ENCODE results near the gene ADRB2.
"Not testable (repeated sequence)": the region's sequence is repeated elsewhere in the genome, so short reads cannot be mapped to it uniquely, and the experiment has no call there.

ADRB2 gene

DNA sequence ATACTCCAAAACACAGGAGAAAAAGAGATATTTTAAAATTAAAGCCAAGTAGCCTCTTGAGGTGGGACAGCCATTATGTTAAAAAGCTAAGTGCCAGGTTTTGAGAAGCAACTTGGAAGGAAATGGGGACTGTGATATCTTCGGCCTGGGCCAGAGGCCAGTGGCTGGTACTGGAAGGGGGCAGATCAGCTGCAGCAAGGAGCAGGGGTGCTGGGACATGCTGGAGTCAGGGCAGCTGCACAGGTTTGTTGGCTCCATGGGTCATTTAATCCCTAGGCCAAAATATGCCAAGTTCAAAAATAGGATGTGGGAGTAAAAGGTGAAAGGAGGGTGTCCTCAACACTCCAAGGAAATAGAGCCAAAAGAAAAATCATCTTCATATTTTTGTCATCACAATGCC lies 30.0 kb downstream of the ADRB2 start:
- no peak for DNase-seq

DNA sequence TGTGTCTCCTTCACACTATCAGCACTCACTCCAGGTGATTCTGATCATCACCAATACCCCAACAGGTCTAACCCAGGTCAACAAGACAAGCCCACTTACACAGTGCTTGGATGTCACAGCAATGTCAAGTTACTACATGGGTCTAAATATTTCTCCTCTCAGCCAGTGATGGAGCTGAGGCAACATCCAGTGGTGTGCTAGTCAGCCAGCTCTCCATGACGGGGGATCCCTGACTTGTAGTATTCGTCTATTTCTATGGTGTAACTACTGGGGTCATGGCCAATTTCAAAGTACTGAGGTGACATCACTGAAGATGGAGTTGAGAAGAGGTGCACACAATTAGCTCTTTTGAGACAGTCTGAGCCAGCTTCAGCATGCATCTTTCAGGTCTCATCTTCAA lies 31.1 kb downstream of the ADRB2 start:
- no peak for DNase-seq

DNA sequence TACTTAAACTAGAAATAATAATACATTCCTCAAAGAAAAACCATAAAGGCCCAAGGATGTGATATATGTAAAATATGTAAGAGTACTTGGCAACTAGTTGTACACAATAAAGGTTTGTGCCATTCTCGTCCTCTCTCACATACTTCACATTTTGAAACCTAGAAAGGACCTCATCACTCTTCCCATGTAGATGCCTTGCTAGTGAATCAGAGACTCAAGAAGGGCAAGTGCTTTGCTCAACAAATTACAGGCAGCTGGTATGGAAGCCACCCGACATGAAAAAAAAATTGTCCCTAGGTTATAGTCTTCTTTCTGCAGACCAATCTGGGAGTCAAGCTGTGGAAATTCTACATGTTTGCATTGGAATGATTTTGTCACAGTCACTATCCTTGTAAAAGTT lies 31.7 kb downstream of the ADRB2 start:
- DNase-seq: no peak

DNA sequence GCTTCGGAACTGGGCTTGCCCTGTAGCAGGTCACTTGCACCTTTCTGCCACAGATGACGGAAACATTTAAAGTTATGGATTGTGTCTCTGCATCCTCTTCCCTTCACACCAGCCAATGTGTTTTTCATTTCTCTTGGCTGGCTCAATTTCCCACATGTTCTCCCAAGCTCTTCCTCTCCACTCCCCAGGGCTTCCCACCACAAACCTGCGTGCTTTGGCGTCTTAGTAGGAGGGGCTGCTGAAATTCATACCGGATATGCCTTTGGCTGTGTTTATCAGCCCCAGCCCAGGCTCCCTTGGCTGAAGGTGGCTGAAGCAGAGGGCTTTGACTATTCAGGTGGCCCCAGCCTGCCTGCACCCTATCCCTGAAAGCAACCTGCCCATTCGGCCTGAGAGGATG lies 32.1 kb downstream of the ADRB2 start:
- DNase-seq: no peak

DNA sequence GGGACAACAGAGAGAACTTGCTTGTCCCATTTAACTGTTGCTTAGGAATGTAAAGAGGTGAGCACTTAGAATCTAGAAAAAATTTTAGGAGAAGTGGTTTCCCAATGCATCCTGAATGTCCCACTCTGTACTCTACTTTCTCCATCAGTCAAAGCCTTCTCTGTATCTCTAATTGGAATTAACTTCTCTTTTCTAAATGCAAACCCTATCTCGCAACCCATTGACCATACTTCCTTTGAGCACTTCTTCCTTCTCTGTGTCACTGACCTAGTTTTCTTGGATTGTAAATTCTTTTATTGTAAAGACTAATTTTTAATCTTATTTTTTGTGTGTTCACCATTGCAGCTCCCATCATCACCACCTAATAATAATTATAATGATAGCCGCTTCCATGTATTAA lies 33.3 kb downstream of the ADRB2 start:
- no peak for DNase-seq

DNA sequence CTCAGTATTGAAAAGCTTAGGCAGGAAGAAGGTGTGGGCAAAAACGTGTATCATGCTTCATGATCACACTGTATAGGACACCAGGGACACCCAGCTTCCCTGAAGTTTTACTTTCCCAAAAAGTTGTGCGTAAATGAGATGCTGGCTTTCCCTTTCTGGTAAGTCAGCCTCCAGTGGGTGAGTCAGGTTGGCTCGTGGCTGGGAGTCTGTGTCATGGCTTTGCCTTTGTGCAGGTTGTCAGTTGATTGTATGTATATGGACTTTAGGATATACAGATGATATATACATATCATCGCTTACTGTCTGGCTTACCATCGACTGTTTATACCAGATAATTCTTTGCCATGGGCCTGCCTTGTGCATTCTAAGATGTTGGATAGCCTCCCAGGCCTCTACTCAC lies 34.2 kb downstream of the ADRB2 start:
- DNase-seq: no peak

DNA sequence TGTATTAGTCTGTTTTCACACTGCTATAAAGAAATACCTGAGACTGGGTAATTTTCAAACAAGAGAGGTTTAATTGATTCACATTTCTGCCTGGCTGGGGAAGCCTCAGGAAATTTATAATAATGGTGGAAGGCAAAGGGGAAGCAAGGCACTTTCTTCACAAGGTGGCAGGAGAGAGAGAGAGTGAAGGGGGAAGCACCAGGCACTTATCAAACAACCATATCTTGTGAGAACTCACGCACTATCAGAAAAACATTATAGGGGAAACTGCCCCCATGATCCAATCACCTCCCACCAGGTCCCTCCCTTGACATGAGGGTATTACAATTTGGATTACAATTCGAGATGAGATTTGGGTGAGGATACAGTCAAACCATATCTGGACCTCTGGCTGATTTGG lies 34.7 kb downstream of the ADRB2 start:
- no peak for DNase-seq

DNA sequence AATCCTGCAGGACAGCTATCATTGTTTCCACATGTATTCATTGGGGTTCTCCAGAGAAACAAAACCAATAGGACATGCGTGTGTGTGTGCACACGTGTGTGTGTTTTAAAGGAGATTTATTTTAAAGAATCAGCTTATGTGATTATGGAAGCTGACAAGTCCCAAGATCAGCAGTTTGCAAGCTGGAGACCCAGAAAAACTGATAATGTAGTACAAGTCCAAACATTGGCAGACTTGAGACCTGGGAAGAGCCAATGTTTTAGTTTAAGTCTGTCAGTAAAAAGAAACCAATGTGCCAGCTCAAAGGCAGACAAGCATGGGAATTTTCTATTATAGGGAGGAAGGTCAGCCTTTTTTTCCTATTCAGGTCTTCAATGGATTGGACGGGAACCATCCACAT lies 35.3 kb downstream of the ADRB2 start:
- no peak for DNase-seq

DNA sequence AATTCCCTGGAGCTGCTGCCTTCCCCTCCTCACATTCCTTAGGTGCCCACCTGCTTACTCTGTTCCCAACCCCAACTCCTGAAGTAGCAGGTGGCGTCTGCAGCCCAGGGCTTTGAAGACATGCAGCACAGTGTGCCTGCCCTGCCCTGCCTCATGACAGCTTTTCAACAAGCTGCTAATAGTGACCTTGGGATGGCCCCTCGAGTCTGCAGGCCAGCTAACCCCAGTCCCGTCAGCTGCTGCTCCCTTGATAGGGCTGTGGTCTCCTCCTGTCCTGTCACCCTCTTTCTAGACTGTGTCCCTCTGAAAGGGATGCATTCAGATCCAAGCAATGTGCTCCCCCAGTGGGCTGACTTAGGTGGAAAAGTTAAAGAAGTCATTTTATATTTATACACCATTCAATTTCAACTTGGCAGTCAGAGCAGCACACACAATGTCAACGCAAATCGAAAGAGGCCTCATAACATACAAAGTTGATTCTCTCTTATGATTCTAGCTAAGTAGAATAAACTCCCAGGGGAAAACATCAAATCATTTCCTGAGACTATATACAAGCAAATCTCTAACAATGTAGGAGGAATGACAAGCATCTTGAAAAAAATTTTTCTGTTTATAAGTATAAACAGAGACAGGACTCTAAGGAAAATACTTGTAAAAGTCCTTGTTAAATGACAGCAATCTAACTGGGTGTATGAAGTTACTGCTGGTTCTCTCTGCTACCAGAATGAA lies 37.9 kb downstream of the ADRB2 start:
- DNase-seq: no peak

DNA sequence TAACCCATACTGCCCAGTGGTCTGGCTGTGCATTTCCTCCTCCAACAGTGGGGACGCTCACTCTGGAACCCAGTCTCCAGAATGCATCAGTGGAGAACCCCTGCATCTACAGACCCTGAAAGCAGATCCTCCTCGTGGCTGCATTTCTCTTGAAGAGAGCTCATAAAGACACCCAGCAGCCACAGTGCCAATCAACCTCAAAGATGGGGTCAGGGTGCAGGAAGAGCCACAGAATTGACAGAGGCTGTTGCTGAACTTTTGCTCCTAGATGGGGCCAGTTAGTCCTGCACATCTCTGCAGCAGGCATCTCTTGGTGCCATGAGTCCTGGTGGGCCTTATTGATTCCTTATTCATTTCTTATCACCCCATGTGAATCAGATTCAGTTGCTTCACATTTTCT lies 39.6 kb downstream of the ADRB2 start:
- DNase-seq: no peak

DNA sequence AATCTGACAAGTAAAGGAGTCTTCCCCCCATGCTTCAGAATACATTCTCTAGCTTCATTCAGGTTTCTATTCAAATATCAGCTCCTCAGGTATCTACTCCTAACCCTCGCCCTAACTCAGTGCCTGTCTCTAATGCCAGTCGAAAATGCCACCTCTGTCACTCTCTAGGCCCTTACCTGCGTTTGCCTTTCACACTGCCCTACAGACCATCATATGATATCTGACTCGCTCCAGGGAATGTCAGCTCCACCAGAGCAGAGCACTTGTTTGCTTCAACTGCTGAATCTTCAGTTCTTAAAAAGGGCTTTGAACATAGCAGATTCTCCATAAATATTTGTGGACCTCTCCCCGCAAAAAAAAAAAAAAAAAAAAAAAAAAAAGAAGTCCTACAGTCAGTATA lies 46.7 kb downstream of the ADRB2 start:
- DNase-seq: no peak

DNA sequence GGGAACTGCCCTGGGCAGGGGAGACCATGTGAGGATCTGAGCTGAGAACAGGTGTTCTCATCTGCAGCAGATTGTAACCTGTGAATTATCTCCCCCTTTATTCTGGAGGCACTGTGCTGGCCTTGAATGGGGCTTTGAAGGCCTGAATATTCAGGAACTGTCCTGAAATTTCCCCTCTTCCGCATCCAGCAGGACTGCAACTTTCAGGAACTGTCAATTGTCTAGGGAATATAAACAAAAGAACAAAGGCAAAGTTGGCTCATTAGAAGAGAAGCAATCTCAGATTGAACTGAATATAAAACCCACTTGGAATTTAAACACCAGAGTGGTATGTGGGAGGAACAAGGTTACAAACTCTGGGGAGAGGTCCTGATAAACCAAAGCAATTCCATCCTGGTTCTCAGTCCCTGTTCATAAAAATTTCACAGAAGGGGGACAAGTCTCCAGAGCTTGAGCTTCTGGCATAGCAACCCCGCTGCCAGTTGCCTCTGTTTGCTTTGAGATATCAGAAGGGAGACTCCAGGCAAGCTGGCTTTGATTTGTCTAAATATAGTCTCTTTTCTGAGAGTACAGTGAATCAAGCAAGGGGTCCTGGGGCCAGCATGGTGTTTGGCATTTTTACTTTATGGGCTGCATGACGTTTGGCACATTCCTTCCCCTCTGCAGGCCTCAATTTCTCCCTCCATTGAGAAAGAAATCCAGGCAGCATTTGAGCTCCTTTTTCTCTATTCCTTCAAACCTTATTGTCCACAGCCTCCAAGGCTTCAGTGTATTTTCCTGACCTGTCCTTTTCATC lies 47.5 kb downstream of the ADRB2 start:
- no peak for DNase-seq

DNA sequence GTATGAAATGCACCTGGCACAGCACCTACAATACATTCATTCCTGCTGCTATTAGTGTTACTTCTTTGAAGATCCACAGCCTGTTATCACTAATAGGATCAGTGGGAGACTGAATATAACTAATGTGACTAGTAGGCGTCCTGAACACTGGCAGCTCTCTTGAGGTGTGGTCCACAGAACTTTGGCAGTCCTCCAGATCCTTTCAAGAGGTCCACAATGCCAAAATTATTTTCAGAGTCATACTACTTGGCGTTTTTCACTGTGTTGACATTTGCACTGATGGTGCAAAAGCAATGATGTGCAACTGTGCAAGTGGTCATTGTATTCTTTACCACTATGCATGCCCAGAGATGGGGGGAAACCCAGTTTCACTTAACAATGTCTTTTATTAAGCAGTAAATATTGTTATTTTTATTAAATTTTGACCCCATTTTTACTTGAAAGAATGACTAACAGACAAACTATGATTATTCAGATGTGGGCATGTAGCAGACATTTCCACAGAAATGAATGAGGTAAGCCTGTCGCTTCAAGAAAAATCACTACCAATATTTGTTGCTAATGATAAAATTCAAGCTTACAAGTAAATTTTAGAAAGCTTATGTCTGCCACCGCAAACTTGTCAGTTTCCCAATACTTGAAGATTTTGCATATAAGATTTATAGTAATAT lies 48.9 kb downstream of the ADRB2 start:
- no peak for DNase-seq

DNA sequence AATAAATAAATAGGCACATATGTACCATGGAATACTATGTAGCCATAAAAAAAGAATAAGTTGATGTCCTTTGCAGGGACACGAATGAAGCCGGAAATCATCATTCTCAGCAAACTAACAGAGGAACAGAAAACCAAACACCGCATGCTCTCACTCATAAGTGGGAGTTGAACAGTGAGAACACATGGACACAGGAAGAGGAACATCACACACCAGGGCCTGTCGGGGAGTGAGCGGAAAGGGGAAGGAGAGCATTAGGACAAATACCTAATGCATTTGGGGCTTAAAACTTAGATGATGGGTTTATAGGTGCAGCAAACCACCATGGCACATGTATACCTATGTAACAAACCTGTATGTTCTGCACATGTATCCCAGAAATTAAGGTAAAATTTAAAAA lies 51.0 kb downstream of the ADRB2 start:
- not testable (repeated sequence) for DNase-seq

Data from NK-92 treated with Interleukin-12 subunit alpha and Interleukin-12 subunit beta, amount 100 ng/mL, for 24 hours (cell line).